HEK293T (cell line): ENCODE measurements around the gene IFRD2.

ENCODE experiments used
- ARNT ChIP-seq: fragments of 450-650 bp; IDR thresholded peaks from 2 replicates; pipeline ENCODE4 v1.6.1; 2017; ENCODE audit warnings: mild to moderate bottlenecking
- ELF4 ChIP-seq: fragments of 450-650 bp; IDR thresholded peaks from 2 replicates; pipeline ENCODE4 v1.6.1; 2017; ENCODE audit warnings: antibody characterized with exemption
- HDGF ChIP-seq: fragments of 450-650 bp; IDR thresholded peaks from 2 replicates; pipeline ENCODE4 v1.6.1; 2017; ENCODE audit warnings: antibody characterized with exemption, borderline replicate concordance
- L3MBTL2 ChIP-seq: fragments of 450-650 bp; conservative IDR thresholded peaks from 2 replicates; pipeline ENCODE4 v1.6.1; 2016; ENCODE audit warnings: mild to moderate bottlenecking
- SUZ12 ChIP-seq: fragments of 450-650 bp; IDR thresholded peaks from 2 replicates; pipeline ENCODE4 v1.6.1; 2016; ENCODE audit warnings: mild to moderate bottlenecking

- TF ChIP-seq ELF4 (no peak), HDGF (no peak), SUZ12 (no peak), ARNT (no peak), L3MBTL2 (no peak)
Observed at GRCh38 chr3:50237754-50238548, 54.3 kb downstream of the IFRD2 start.
